HG03469 (cell line): ENCODE data around the gene IL23R.
A peak's percentile ranks its signal among the peaks of the same experiment; 100 is the strongest.
"Not testable (repeated sequence)": the region's sequence is repeated elsewhere in the genome, so short reads cannot be mapped to it uniquely, and the experiment has no call there.

Experiments
- ATAC-seq: cut with Tn5 transposase; IDR thresholded peaks from one replicate; pipeline ENCODE4 v1.9.1; 2021; ENCODE audit warnings: mild to moderate bottlenecking, moderate library complexity, moderate number of reproducible peaks; ENCODE audit not compliant: unreplicated experiment

IL23R gene

GRCh38 chr1:67191668-67192520 is 25.6 kb downstream of the IL23R start:
- ATAC-seq: no peak

GRCh38 chr1:67192902-67193301 is 26.6 kb downstream of the IL23R start:
- no peak for ATAC-seq

GRCh38 chr1:67193704-67194103 is 27.4 kb downstream of the IL23R start:
- ATAC-seq: no peak

- peak; percentile 58 for ATAC-seq
Observed at GRCh38 chr1:67194209-67194863, 28.1 kb downstream of the IL23R start.

- no peak for ATAC-seq
Observed at GRCh38 chr1:67200755-67201154, 34.5 kb downstream of the IL23R start.

GRCh38 chr1:67201891-67202290 is 35.6 kb downstream of the IL23R start:
- no peak for ATAC-seq

GRCh38 chr1:67204298-67204980 is 38.2 kb downstream of the IL23R start:
- ATAC-seq: no peak

GRCh38 chr1:67207398-67207797 is 41.1 kb downstream of the IL23R start:
- not testable (repeated sequence) for ATAC-seq

GRCh38 chr1:67208217-67208616 is 42.0 kb downstream of the IL23R start:
- no peak for ATAC-seq

GRCh38 chr1:67209521-67209920 is 43.3 kb downstream of the IL23R start:
- ATAC-seq: no peak

GRCh38 chr1:67211589-67212563 is 45.6 kb downstream of the IL23R start:
- peak; percentile 35 for ATAC-seq

- ATAC-seq: no peak
Observed at GRCh38 chr1:67213164-67213563, 46.9 kb downstream of the IL23R start.

GRCh38 chr1:67213948-67214347 is 47.7 kb downstream of the IL23R start:
- no peak for ATAC-seq

GRCh38 chr1:67214420-67215174 is 48.3 kb downstream of the IL23R start:
- no peak for ATAC-seq

- no peak for ATAC-seq
Observed at GRCh38 chr1:67216401-67216800, 50.1 kb downstream of the IL23R start.

GRCh38 chr1:67217417-67217816 is 51.2 kb downstream of the IL23R start:
- ATAC-seq: no peak

- no peak for ATAC-seq
Observed at GRCh38 chr1:67217938-67218337, 51.7 kb downstream of the IL23R start.

GRCh38 chr1:67224856-67225255 is 58.6 kb downstream of the IL23R start:
- ATAC-seq: no peak

GRCh38 chr1:67226688-67227087 is 60.4 kb downstream of the IL23R start:
- ATAC-seq: no peak

- no peak for ATAC-seq
Observed at GRCh38 chr1:67227196-67227595, 60.9 kb downstream of the IL23R start.
